GM18907 (cell line): ENCODE results near the gene GJC1.
"Not testable (repeated sequence)": the region's sequence is repeated elsewhere in the genome, so short reads cannot be mapped to it uniquely, and the experiment has no call there.

Experiments used
- ATAC-seq: cut with Tn5 transposase; IDR thresholded peaks from one replicate; pipeline ENCODE4 v1.9.1; 2021; ENCODE audit warnings: mild to moderate bottlenecking, moderate library complexity; ENCODE audit not compliant: unreplicated experiment

GJC1 gene

GRCh38 chr17:44846206-44846605 lies 16.1 kb upstream of the GJC1 start:
- no peak for ATAC-seq

GRCh38 chr17:44844390-44844830 lies 14.3 kb upstream of the GJC1 start:
- ATAC-seq: no peak

- no peak for ATAC-seq
These were observed 12.7 kb upstream of the GJC1 start for GRCh38 chr17:44842748-44843147.

GRCh38 chr17:44840936-44841335 lies 10.8 kb upstream of the GJC1 start:
- no peak for ATAC-seq

GRCh38 chr17:44840274-44840673 lies 10.2 kb upstream of the GJC1 start:
- no peak for ATAC-seq

DNA sequence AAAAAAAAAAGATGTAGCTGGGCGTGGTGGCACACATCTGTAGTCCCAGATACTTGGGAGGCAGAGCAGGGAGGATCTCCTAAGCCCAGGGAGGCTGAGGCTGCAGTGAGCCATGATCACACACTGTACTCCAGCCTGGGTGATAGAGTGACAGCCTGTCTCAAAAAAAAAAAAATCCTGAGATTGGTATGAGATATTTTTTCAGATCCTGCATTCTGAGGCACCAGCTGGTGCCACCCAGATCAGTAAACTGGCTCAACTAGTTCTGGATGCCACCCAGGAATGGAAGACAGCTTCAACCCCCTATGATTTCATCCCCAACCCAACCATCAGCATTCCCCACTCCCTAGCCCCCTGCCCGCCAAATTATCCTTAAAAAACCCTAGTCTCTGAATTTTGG lies 7.1 kb upstream of the GJC1 start:
- no peak for ATAC-seq

GRCh38 chr17:44832805-44833204 lies 2.7 kb upstream of the GJC1 start:
- ATAC-seq: no peak

GRCh38 chr17:44831371-44831770 lies 1.3 kb upstream of the GJC1 start:
- no peak for ATAC-seq

- no peak for ATAC-seq
These were observed 537 bp upstream of the GJC1 start for GRCh38 chr17:44830359-44831288.

DNA sequence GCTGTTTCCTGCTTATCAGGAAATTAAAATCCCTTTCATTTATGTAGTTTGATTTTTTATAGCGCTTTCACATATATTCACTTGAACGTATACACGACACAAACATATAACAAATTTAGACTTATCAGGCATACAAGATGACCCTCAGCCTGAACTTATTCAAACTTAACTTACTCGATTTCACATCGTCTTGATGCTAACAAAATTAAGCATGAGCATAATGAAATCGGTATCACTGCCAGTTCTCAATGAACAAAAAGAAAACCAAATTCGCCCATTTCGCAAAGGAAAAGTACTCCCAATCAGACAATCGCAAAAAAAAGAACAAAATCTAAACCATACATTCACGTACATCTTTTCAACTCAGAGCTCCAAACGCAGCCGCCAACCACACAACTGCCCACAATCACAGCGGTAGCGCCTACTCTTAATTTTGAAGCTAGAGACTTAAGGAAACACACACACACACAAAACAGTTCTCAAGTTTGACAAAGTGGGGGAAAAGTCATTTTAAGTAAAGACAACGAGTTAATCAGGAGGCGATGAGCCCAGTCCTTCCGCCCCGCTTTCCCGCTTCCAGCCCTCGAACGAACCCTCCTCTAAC lies 1.1 kb downstream of the GJC1 start:
- ATAC-seq: no peak

- no peak for ATAC-seq
These were observed 2.2 kb downstream of the GJC1 start for GRCh38 chr17:44827863-44828262.

GRCh38 chr17:44826123-44826790 lies 3.8 kb downstream of the GJC1 start:
- no peak for ATAC-seq

GRCh38 chr17:44825236-44825635 lies 4.9 kb downstream of the GJC1 start:
- not testable (repeated sequence) for ATAC-seq

- no peak for ATAC-seq
These were observed 9.4 kb downstream of the GJC1 start for GRCh38 chr17:44820631-44821212.

DNA sequence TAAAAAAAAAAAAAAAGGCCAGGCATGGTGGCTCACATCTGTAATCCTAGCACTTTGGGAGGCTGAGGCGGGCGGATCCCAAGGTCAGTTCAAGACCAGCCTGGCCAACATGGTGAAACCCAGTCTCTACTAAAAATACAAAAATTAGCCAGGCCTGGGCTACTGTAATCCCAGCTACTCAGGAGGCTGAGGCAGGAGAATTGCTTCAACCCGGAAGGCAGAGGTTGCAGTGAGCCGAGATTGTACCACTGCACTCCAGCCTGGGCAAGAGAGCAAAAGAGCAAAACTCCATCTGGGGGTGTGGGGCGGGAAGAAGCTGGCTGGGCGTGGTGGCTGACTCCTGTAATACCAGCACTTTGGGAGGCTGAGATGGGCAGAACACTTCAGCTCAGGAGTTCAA lies 11.6 kb downstream of the GJC1 start:
- ATAC-seq: not testable (repeated sequence)

DNA sequence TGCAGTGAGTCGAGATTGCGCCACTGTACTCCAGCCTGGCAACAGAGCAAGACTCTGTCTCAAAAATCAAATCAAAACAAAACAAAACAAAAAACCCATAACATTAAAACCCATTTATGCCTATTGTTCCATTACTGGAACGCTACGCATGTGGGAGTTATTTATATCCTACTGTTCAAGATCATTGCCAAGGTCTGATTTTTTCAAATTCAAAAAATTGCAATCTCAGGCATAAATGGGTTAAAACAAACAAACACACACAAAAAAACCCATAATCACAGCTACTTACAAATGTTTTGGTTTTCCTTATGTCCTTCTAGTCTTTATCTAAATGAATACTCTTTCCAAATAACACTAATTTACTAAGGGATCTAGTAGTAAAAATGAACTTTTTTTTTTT lies 17.8 kb downstream of the GJC1 start:
- ATAC-seq: no peak

DNA sequence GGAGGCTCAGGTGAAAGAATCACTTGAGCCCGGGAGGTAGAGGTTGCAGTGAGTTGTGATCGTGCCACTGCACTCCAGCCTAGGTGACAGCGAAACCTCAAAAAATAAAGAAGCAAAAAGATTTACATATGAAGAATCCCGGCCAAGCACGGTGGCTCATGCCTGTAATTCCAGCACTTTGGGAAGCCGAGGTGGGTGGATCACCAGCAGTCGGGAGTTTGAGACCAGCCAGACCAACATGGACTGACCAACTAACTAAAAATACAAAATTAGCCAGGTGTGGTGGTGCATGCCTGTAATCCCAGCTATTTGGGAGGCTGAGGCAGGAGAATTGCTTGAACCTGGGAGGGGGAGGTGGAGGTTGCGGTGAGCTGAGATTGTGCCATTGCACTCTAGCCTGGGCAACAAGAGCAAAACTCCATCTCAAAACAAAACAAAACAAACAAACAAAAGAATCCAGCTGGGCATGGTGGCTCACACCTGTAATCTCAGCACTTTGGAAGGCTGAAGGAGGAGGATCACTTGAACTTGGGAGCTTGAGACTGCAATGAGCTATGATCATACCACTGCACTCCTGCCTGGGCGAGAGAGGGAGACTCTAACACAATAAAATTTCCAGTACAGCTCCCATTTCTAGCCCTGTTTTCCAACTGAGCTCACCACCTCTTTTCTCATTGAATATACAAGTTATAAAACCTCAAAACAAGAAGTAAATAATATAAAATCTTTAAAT lies 21.3 kb downstream of the GJC1 start:
- ATAC-seq: not testable (repeated sequence)

- no peak for ATAC-seq
These were observed 21.9 kb downstream of the GJC1 start for GRCh38 chr17:44808156-44808555.

DNA sequence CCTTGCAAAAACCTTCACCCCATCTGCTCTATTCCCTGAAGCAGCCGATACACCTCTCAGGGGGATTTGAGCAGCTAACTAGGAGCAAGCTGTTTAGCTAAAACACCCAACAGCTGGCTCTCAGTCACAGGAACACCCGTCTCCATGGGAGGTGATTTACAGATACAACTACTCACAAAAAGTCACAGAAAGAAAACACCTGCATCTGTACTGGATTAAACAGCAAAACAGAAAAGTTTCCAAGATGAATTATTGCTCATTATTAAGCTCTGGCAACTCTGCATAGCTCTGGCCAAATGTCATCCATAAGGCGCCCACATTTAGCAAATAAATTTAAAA lies 22.3 kb downstream of the GJC1 start:
- ATAC-seq: no peak

GRCh38 chr17:44807093-44807816 lies 22.8 kb downstream of the GJC1 start:
- no peak for ATAC-seq
